T-helper 17 cell (primary cell): Measurements from ENCODE around the gene JARID2. TPM values are rescaled to one million over a fixed set of nuclear protein-coding genes. Genes with fewer than 3 reads are reported as not detected.
A peak's percentile ranks its signal among the peaks of the same experiment; 100 is the strongest.

Source experiments
- ATAC-seq: fragments of 150-1000 bp; cut with Tn5 transposase; 2 replicates; pipeline ENCODE4 v1.10.0; 2021; ENCODE audit warnings: mild to moderate bottlenecking, moderate library complexity
- DNase-seq, 3 donors: peaks; one replicate each; pipeline versions ENCODE4 v3.0.0 to v3.0.0-alpha.2; 2020 to 2021
- H3K9me3 ChIP-seq: one replicate; pipeline ENCODE4 v1.7.0; 2013; ENCODE audit warnings: low read length, mild to moderate bottlenecking; ENCODE audit not compliant: control insufficient read depth, poor library complexity, severe bottlenecking
- H3K27ac Mint-ChIP-seq: one replicate; pipeline ENCODE4 v1.8.0; 2022; ENCODE audit warnings: mild to moderate bottlenecking, moderate library complexity, mixed read lengths
- H3K27me3 Mint-ChIP-seq: one replicate; pipeline ENCODE4 v1.8.0; 2022; ENCODE audit warnings: mixed read lengths
- H3K36me3 Mint-ChIP-seq: one replicate; pipeline ENCODE4 v1.8.0; 2022; ENCODE audit warnings: low read depth, mixed read lengths
- H3K4me1 Mint-ChIP-seq: one replicate; pipeline ENCODE4 v1.8.0; 2022; ENCODE audit warnings: mild to moderate bottlenecking, mixed read lengths
- H3K4me3 Mint-ChIP-seq: one replicate; pipeline ENCODE4 v1.8.0; 2022; ENCODE audit warnings: mild to moderate bottlenecking, moderate library complexity, mixed read lengths
- total RNA-seq, 4 donors: library from RNA in 2 of 4; stranded (reverse) in 2 of 4; gene quantifications; one replicate each; pipeline ENCODE4 v1.2.3 and lab custom pipeline; 2022 to 2026

JARID2 gene
- total RNA-seq, 2 donors from 2014 or later, result 21.9 to 35.5 TPM

- peak overlapping the region; percentile 62 for H3K27ac Mint-ChIP-seq
- peak overlapping the region; percentile 25 for H3K4me3 Mint-ChIP-seq
- no peaks in the 10 kb centered on the region for H3K27me3 Mint-ChIP-seq
- H3K4me1 Mint-ChIP-seq, result peaks cover 64% of the 10 kb centered on the region
- DNase-seq (no peak), ATAC-seq (peak; percentile 40)
- no peaks in the 10 kb centered on the region for H3K9me3 ChIP-seq
- no peaks in the 10 kb centered on the region for H3K36me3 Mint-ChIP-seq
Measured at GRCh38 chr6:15264412-15264811, 18.5 kb downstream of the JARID2 start.

- ATAC-seq (no peak), DNase-seq (no peak)
- Mint-ChIP-seq H3K36me3 (no peaks in the 10 kb centered on the region), H3K27me3 (no peaks in the 10 kb centered on the region), H3K4me3 (no peak overlapping the region), H3K4me1 (peaks cover 61% of the 10 kb centered on the region), H3K27ac (peak overlapping the region; percentile 62)
- no peaks in the 10 kb centered on the region for H3K9me3 ChIP-seq
Measured at GRCh38 chr6:15264902-15265761, 19.3 kb downstream of the JARID2 start.

GRCh38 chr6:15265787-15266186 lies 19.9 kb downstream of the JARID2 start:
- H3K27me3 Mint-ChIP-seq, result no peaks in the 10 kb centered on the region
- H3K27ac Mint-ChIP-seq, result peak overlapping the region; percentile 81
- ATAC-seq (no peak), DNase-seq (no peak)
- peaks cover 58% of the 10 kb centered on the region for H3K4me1 Mint-ChIP-seq
- no peaks in the 10 kb centered on the region for H3K36me3 Mint-ChIP-seq
- H3K9me3 ChIP-seq, result no peaks in the 10 kb centered on the region
- H3K4me3 Mint-ChIP-seq, result no peak overlapping the region

- DNase-seq (no peak), ATAC-seq (no peak)
- H3K27me3 Mint-ChIP-seq, result no peaks in the 10 kb centered on the region
- peaks cover 58% of the 10 kb centered on the region for H3K4me1 Mint-ChIP-seq
- no peaks in the 10 kb centered on the region for H3K36me3 Mint-ChIP-seq
- no peaks in the 10 kb centered on the region for H3K9me3 ChIP-seq
- no peak overlapping the region for H3K4me3 Mint-ChIP-seq
- peak overlapping the region; percentile 81 for H3K27ac Mint-ChIP-seq
Measured at GRCh38 chr6:15266423-15266996, 20.6 kb downstream of the JARID2 start.

GRCh38 chr6:15267221-15267620 lies 21.4 kb downstream of the JARID2 start:
- Mint-ChIP-seq H3K4me1 (peaks cover 60% of the 10 kb centered on the region), H3K27ac (no peak overlapping the region), H3K36me3 (no peaks in the 10 kb centered on the region), H3K27me3 (no peaks in the 10 kb centered on the region), H3K4me3 (peak overlapping the region; percentile 31)
- ATAC-seq (no peak), DNase-seq (no peak)
- H3K9me3 ChIP-seq, result no peaks in the 10 kb centered on the region

GRCh38 chr6:15268137-15268908 lies 22.5 kb downstream of the JARID2 start:
- Mint-ChIP-seq H3K27ac (no peak overlapping the region), H3K4me1 (peaks cover 52% of the 10 kb centered on the region), H3K4me3 (no peak overlapping the region), H3K27me3 (no peaks in the 10 kb centered on the region), H3K36me3 (no peaks in the 10 kb centered on the region)
- no peaks in the 10 kb centered on the region for H3K9me3 ChIP-seq
- ATAC-seq (no peak), DNase-seq (no peak)

GRCh38 chr6:15269011-15269410 lies 23.1 kb downstream of the JARID2 start:
- peaks cover 49% of the 10 kb centered on the region for H3K4me1 Mint-ChIP-seq
- DNase-seq (no peak), ATAC-seq (no peak)
- no peaks in the 10 kb centered on the region for H3K36me3 Mint-ChIP-seq
- H3K27me3 Mint-ChIP-seq, result no peaks in the 10 kb centered on the region
- H3K9me3 ChIP-seq, result no peaks in the 10 kb centered on the region
- no peak overlapping the region for H3K4me3 Mint-ChIP-seq
- H3K27ac Mint-ChIP-seq, result no peak overlapping the region

DNA sequence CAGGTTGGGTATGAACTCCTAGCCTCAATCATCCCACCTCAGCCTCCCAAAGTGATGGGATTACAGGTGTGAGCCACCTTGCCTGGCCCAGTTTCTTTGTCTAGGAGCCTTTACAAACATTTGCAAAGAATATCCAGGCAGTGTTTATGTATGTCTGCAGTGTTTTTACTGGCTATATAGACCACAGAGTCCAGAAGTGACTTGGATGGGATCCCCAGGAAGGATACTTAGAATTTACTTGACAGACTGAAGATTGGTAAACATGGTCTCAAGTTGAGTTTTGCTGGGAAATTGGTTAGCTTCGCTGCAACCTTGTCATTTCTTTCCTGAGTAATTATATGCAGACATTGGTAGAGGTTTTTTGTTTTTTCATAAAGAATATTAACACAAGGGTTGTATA lies 23.8 kb downstream of the JARID2 start:
- DNase-seq, result no peak
- Mint-ChIP-seq H3K4me1 (peaks cover 44% of the 10 kb centered on the region), H3K27me3 (no peaks in the 10 kb centered on the region), H3K4me3 (no peak overlapping the region), H3K36me3 (no peaks in the 10 kb centered on the region), H3K27ac (no peak overlapping the region)
- no peaks in the 10 kb centered on the region for H3K9me3 ChIP-seq
- no peak for ATAC-seq

GRCh38 chr6:15270402-15270801 lies 24.5 kb downstream of the JARID2 start:
- no peaks in the 10 kb centered on the region for H3K9me3 ChIP-seq
- no peak overlapping the region for H3K27ac Mint-ChIP-seq
- DNase-seq (no peak), ATAC-seq (no peak)
- no peak overlapping the region for H3K4me3 Mint-ChIP-seq
- peaks cover 41% of the 10 kb centered on the region for H3K4me1 Mint-ChIP-seq
- H3K36me3 Mint-ChIP-seq, result no peaks in the 10 kb centered on the region
- no peaks in the 10 kb centered on the region for H3K27me3 Mint-ChIP-seq

- H3K4me1 Mint-ChIP-seq, result peaks cover 40% of the 10 kb centered on the region
- no peak for ATAC-seq
- H3K36me3 Mint-ChIP-seq, result no peaks in the 10 kb centered on the region
- no peaks in the 10 kb centered on the region for H3K9me3 ChIP-seq
- H3K27ac Mint-ChIP-seq, result peak overlapping the region; percentile 45
- H3K27me3 Mint-ChIP-seq, result no peaks in the 10 kb centered on the region
- DNase-seq, result no peak
- H3K4me3 Mint-ChIP-seq, result no peak overlapping the region
Measured at GRCh38 chr6:15272562-15272961, 26.7 kb downstream of the JARID2 start.

GRCh38 chr6:15274692-15275387 lies 29.0 kb downstream of the JARID2 start:
- DNase-seq, result no peak
- Mint-ChIP-seq H3K27me3 (no peaks in the 10 kb centered on the region), H3K27ac (no peak overlapping the region), H3K4me3 (no peak overlapping the region), H3K4me1 (peaks cover 46% of the 10 kb centered on the region), H3K36me3 (no peaks in the 10 kb centered on the region)
- H3K9me3 ChIP-seq, result no peaks in the 10 kb centered on the region
- ATAC-seq, result no peak

- no peaks in the 10 kb centered on the region for H3K27me3 Mint-ChIP-seq
- no peaks in the 10 kb centered on the region for H3K9me3 ChIP-seq
- DNase-seq (no peak), ATAC-seq (no peak)
- H3K36me3 Mint-ChIP-seq, result no peaks in the 10 kb centered on the region
- H3K4me1 Mint-ChIP-seq, result peaks cover 47% of the 10 kb centered on the region
- H3K4me3 Mint-ChIP-seq, result no peak overlapping the region
- H3K27ac Mint-ChIP-seq, result no peak overlapping the region
Measured at GRCh38 chr6:15276036-15276985, 30.4 kb downstream of the JARID2 start.
